Effector CD8-positive, alpha-beta T cell (primary cell): ENCODE results near the gene SDCCAG8.

ENCODE experiments used
- DNase-seq: peaks from one replicate; lab custom pipeline; 2025; lab: John Stamatoyannopoulos, UW

SDCCAG8 gene

DNA sequence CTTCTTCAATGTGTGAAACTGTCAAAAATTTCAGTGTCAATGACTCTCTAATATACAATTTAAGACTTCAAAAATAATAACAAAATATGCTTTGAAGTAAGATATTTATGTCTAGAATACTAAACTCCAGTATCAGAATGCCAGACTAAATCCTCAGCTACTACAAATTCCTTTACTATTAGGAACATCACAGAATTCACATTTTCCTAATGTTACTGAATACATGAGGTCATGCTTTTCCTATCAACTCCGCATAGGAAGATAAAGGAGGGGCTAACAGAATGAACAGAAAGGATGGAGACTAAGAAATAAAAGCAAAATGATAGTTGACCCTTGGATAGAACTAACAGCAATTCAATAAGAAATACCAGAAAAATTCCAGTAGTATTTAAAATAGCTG is 292.7 kb downstream of the SDCCAG8 start:
- DNase-seq: no peak

DNA sequence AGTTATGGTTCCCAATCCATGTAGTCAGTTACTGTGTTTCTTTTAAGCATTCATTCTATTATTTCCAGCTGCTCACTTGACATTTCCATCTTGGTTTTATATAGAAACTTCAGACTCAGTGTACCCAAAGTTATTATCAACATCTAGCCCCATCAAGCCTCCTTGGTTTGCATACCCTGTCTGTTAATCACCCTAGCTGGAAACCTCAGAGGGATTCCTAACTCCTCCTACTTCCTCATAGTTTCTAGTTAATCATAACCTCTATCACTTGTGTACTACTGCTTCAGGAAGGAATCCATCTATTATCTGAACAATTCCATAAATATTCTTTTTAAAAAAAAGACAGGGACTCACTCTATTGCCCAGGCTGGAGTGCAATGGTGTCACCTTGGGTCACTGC is 293.3 kb downstream of the SDCCAG8 start:
- no peak for DNase-seq
